ENCODE results near the gene EYS. TPM values are rescaled to one million over a fixed set of nuclear protein-coding genes. Genes with fewer than 3 reads are reported as not detected.

The EYS gene
- total and polyA plus RNA-seq, 2 of the 8 experiments (the other 6 are each of a cell fraction or from before 2014, with no cell fraction given) = 0.05 to 0.13 TPM

- TF ChIP-seq POLR2A (IDR thresholded peaks at IDR 0.05; ENCODE audit: control extremely low read depth in 1 of 2, low read depth in 2 of 2, low read length in 2 of 2) (no peak), GABPA (IDR thresholded peaks at IDR 0.05; ENCODE audit: borderline replicate concordance, insufficient read depth, low read length) (no peak), ASH2L (IDR thresholded peaks at IDR 0.05; ENCODE audit: low read length) (no peak)
Observed at GRCh38 chr6:64476935-64477334, 1230.1 kb downstream of the EYS start (continued).

All from H1 (cell line).